Esophagus squamous epithelium (tissue), 5 donors: ENCODE data around the gene SLC38A1. TPM values are rescaled to one million over a fixed set of nuclear protein-coding genes. Genes with fewer than 3 reads are reported as not detected.

Experiments used
- DNase-seq: peaks from one replicate; lab custom pipeline; 2025; lab: John Stamatoyannopoulos, UW
- H3K27ac ChIP-seq, 4 donors: fragments of 200-600 bp; sonication (generic); one replicate each; pipeline ENCODE4 v1.5.1; 2016 to 2019; ENCODE audit warnings: mild to moderate bottlenecking in 1 of 4
- H3K27me3 ChIP-seq, 4 donors: fragments of 200-600 bp; sonication (generic); 1 replicate in 3 of 4; 2 replicates in 1 of 4; pipeline versions ENCODE4 v1.5.1 to v1.6.0; 2017 to 2021; ENCODE audit warnings: antibody characterized with exemption in 1 of 4
- H3K36me3 ChIP-seq, 3 donors: fragments of 200-600 bp; sonication (generic); one replicate each; pipeline ENCODE4 v1.5.1; 2016 to 2019
- H3K4me1 ChIP-seq, 3 donors: fragments of 200-600 bp; sonication (generic); one replicate each; pipeline ENCODE4 v1.5.1; 2017 to 2019
- H3K4me3 ChIP-seq, 4 donors: fragments of 200-600 bp; sonication (generic); 1 replicate in 3 of 4; 2 replicates in 1 of 4; pipeline ENCODE4 v1.5.1; 2016 to 2019; ENCODE audit warnings: mild to moderate bottlenecking in 2 of 4, moderate library complexity in 1 of 4
- H3K9me3 ChIP-seq, 3 donors: fragments of 200-600 bp; sonication (generic); one replicate each; pipeline ENCODE4 v1.5.1; 2016 to 2019
- CTCF ChIP-seq, 6 experiments: fragments of 450-650 bp in 4 of 6; fragments of 200-600 bp in 2 of 6; sonication (generic) in 2 of 6; IDR thresholded peaks; one replicate each; pipeline ENCODE4 v1.5.1; 2016 to 2019; ENCODE audit warnings: antibody characterized with exemption in 6 of 6, mild to moderate bottlenecking in 4 of 6, moderate library complexity in 4 of 6
- POLR2A ChIP-seq, 4 donors: fragments of 450-650 bp; IDR thresholded peaks; one replicate each; pipeline ENCODE4 v1.6.1; 2017; ENCODE audit warnings: antibody characterized with exemption in 4 of 4, mild to moderate bottlenecking in 4 of 4, moderate library complexity in 3 of 4
- WGBS, 2 donors: methylation state at CpG; one replicate each; pipeline ENCODE4 v1.1.5; 2018; 5-methylcytosine and 5-hydroxymethylcytosine counted together
- intact Hi-C: fragments of 100-400 bp; cut with DNase I; formaldehyde crosslinking; loops from one replicate; pipeline ENCODE4 v1.15.0; 2022
- total RNA-seq, 4 donors: library from RNA; depleted of rRNA; stranded (reverse); fragments of >200 nt; gene quantifications; one replicate each; pipeline ENCODE4 v1.1.0, GENCODE V29; 2016
- donor health status: DM: yes; HTN: yes; CAD: no.

SLC38A1 gene
- total RNA-seq, 4 donors from 2014 or later = 23.3 to 88.7 (median 73.3) TPM

GRCh38 chr12:46186088-46186487, 82.8 kb downstream of the SLC38A1 start:
- H3K27ac ChIP-seq = no peak overlapping the region
- DNase-seq = no peak
- H3K4me3 ChIP-seq = no peak overlapping the region

GRCh38 chr12:46185686-46186085, 83.2 kb downstream of the SLC38A1 start:
- H3K9me3 ChIP-seq = no peaks in the 10 kb centered on the region
- DNase-seq = no peak
- H3K27me3 ChIP-seq = no peaks in the 10 kb centered on the region
- intact Hi-C loops = no loop called here
- peaks cover 0 to 13% (median 3%) of the 10 kb centered on the region in 3 donors for H3K4me1 ChIP-seq
- H3K27ac ChIP-seq = no peak overlapping the region
- 87 to 93% methylated on average over 3 of the region's 3 CpGs for WGBS, 2 donors
- no peak overlapping the region for H3K4me3 ChIP-seq
- TF ChIP-seq POLR2A (IDR thresholded peaks at IDR 0.05) (no peak), CTCF (IDR thresholded peaks at IDR 0.05) (no peak)
- peaks cover 0 to 9% (median 0%) of the 10 kb centered on the region in 3 donors for H3K36me3 ChIP-seq

More at GRCh38 chr12:46186088-46186487, 82.8 kb downstream of the SLC38A1 start:
- 87 to 90% methylated on average over 3 of the region's 3 CpGs for WGBS, 2 donors
- no peaks in the 10 kb centered on the region for H3K9me3 ChIP-seq
- H3K36me3 ChIP-seq = peaks cover 0 to 9% (median 0%) of the 10 kb centered on the region in 3 donors
- intact Hi-C loops = no loop called here
- no peaks in the 10 kb centered on the region for H3K27me3 ChIP-seq
- TF ChIP-seq CTCF (IDR thresholded peaks at IDR 0.05) (no peak), POLR2A (IDR thresholded peaks at IDR 0.05) (no peak)
- peaks cover 0 to 13% (median 3%) of the 10 kb centered on the region in 3 donors for H3K4me1 ChIP-seq

- Histone ChIP-seq H3K4me1 (peaks cover 0 to 13% (median 3%) of the 10 kb centered on the region in 3 donors), H3K9me3 (no peaks in the 10 kb centered on the region), H3K4me3 (no peak overlapping the region), H3K27ac (no peak overlapping the region), H3K27me3 (no peaks in the 10 kb centered on the region), H3K36me3 (peaks cover 0 to 9% (median 0%) of the 10 kb centered on the region in 3 donors)
- intact Hi-C loops = no loop called here
- no peak for DNase-seq
- TF ChIP-seq CTCF (IDR thresholded peaks at IDR 0.05) (no peak), POLR2A (IDR thresholded peaks at IDR 0.05) (no peak)
- 86 to 92% methylated on average over 10 to 12 of the region's 13 CpGs for WGBS, 2 donors
Measured at GRCh38 chr12:46184798-46185595, 83.8 kb downstream of the SLC38A1 start.

DNA sequence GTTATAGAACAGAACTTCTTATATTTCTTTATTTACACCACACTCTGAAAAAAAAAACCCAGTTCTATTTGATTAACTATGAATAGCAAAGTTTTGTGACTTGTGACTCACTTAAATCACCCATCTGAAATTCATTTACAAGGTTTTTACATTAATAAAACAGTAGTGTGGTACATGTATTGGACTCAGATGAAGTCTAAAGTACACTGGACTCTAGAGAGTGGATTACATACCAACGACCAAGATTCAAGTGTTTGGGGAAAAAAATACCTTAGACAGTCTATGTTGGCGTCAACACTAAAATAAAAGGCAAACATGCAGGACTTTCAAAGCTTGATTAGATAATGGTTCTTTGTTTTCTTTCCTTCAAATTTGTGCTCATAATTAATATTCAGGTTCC, 85.7 kb downstream of the SLC38A1 start:
- Histone ChIP-seq H3K9me3 (no peaks in the 10 kb centered on the region), H3K36me3 (no peaks in the 10 kb centered on the region), H3K27ac (no peak overlapping the region), H3K4me3 (no peak overlapping the region), H3K27me3 (no peaks in the 10 kb centered on the region), H3K4me1 (peaks cover 0 to 13% (median 3%) of the 10 kb centered on the region in 3 donors)
- 64 to 75% methylated on average over 2 of the region's 2 CpGs for WGBS, 2 donors
- no peak for DNase-seq
- no peak for TF ChIP-seq POLR2A (IDR thresholded peaks at IDR 0.05)
- TF ChIP-seq CTCF (IDR thresholded peaks at IDR 0.05) = no peak
- intact Hi-C loops = no loop called here

DNA sequence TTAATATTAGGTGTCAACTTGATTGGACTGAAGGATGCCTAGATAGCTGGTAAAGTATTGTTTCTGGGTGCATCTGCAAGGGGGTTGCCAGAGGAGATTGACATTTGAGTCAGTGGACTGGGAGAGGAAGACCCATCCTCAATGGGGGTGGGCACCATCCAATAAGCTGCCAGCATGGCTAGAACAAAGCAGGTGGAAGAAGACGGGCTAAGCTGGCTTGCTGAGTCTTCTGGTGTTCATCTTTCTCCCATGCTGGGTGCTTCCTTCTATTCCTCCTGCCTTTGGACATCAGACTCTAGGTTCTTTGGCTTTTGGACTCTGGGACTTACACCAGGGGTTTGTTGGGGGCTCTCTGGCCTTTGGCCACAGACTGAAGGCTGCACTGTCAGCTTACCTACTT, 87.4 kb downstream of the SLC38A1 start:
- Histone ChIP-seq H3K4me3 (no peak overlapping the region), H3K36me3 (no peaks in the 10 kb centered on the region), H3K27ac (no peak overlapping the region), H3K9me3 (no peaks in the 10 kb centered on the region), H3K27me3 (no peaks in the 10 kb centered on the region), H3K4me1 (no peaks in the 10 kb centered on the region)
- intact Hi-C loops = no loop called here
- 89 to 95% methylated on average over 1 of the region's 1 CpG for WGBS, 2 donors
- DNase-seq = no peak
- TF ChIP-seq POLR2A (IDR thresholded peaks at IDR 0.05) = no peak
- TF ChIP-seq CTCF (IDR thresholded peaks at IDR 0.05) = no peak
